ENCODE measurements around the gene ZNRF3. TPM values are rescaled to one million over a fixed set of nuclear protein-coding genes. Genes with fewer than 3 reads are reported as not detected.

ZNRF3 gene
- total RNA-seq, 1 experiment from 2014 or later = 23.7 TPM

- CTCF ChIA-PET = no interaction called here
- H3K4me1 Mint-ChIP-seq (ENCODE audit: low read depth, unreplicated experiment) = no peaks in the 10 kb centered on the region
- intact Hi-C loops (cut with micrococcal nuclease; ENCODE audit: unreplicated experiment) = loop anchor here (10.0 kb wide), 1 partner anchor 83 kb away; no protein-coding TSS in a partner anchor
- peaks cover 63% of the 10 kb centered on the region for H3K27me3 Mint-ChIP-seq (ENCODE audit: unreplicated experiment)
- H3K4me3 Mint-ChIP-seq (ENCODE audit: low read depth, unreplicated experiment) = peak overlapping the region; percentile 76
- TF ChIP-seq CTCF (IDR thresholded peaks at IDR 0.05; ENCODE audit: unreplicated experiment) = no peak
- no peaks in the 10 kb centered on the region for H3K9me3 Mint-ChIP-seq (ENCODE audit: low read depth, unreplicated experiment)
- no peak overlapping the region for H3K27ac Mint-ChIP-seq (ENCODE audit: unreplicated experiment)
- no TSS peak for BruUV-seq (replicated peaks)
- DNase-seq = peak; percentile 34
- peaks cover 20% of the 10 kb centered on the region for H3K36me3 Mint-ChIP-seq (ENCODE audit: insufficient read depth, unreplicated experiment)
Observed at GRCh38 chr22:29071261-29072045, 188.1 kb downstream of the ZNRF3 start.

GRCh38 chr22:29072193-29072978 lies 189.0 kb downstream of the ZNRF3 start:
- no peak for TF ChIP-seq CTCF (IDR thresholded peaks at IDR 0.05; ENCODE audit: unreplicated experiment)
- Mint-ChIP-seq H3K36me3 (ENCODE audit: insufficient read depth, unreplicated experiment) (peaks cover 20% of the 10 kb centered on the region), H3K27ac (ENCODE audit: unreplicated experiment) (no peak overlapping the region), H3K9me3 (ENCODE audit: low read depth, unreplicated experiment) (no peaks in the 10 kb centered on the region), H3K4me3 (ENCODE audit: low read depth, unreplicated experiment) (peak overlapping the region; percentile 76), H3K4me1 (ENCODE audit: low read depth, unreplicated experiment) (no peaks in the 10 kb centered on the region), H3K27me3 (ENCODE audit: unreplicated experiment) (peaks cover 58% of the 10 kb centered on the region)
- intact Hi-C loops (cut with micrococcal nuclease; ENCODE audit: unreplicated experiment) = loop anchor here (10.0 kb wide), 1 partner anchor 82 kb away; no protein-coding TSS in a partner anchor
- DNase-seq = peak; percentile 98
- BruUV-seq (replicated peaks) = no TSS peak
- CTCF ChIA-PET = no interaction called here

GRCh38 chr22:29072979-29073617 lies 189.7 kb downstream of the ZNRF3 start, which contains the start of gene KREMEN1:
KREMEN1 (plus strand) TSS chr22:29073035; CDS start chr22:29073131, 96 bp downstream.
- Mint-ChIP-seq H3K4me1 (ENCODE audit: low read depth, unreplicated experiment) (no peaks in the 10 kb centered on the region), H3K9me3 (ENCODE audit: low read depth, unreplicated experiment) (no peaks in the 10 kb centered on the region), H3K27ac (ENCODE audit: unreplicated experiment) (peak within 1 kb of the TSS; percentile 21), H3K27me3 (ENCODE audit: unreplicated experiment) (peaks cover 58% of the 10 kb centered on the region), H3K4me3 (ENCODE audit: low read depth, unreplicated experiment) (peak within 1 kb of the TSS; percentile 76), H3K36me3 (ENCODE audit: insufficient read depth, unreplicated experiment) (peaks cover 20% of the 10 kb centered on the region)
- DNase-seq = no peak
- intact Hi-C loops (cut with micrococcal nuclease; ENCODE audit: unreplicated experiment) = loop anchor here (10.0 kb wide), 1 partner anchor 82 kb away; no protein-coding TSS in a partner anchor
- CTCF ChIA-PET = no interaction called here
- no peak for TF ChIP-seq CTCF (IDR thresholded peaks at IDR 0.05; ENCODE audit: unreplicated experiment)
- BruUV-seq (replicated peaks) = no TSS peak

GRCh38 chr22:29073618-29074275 lies 190.4 kb downstream of the ZNRF3 start:
- CTCF ChIA-PET = interaction anchor here (0.5 kb wide), 1 partner anchor 170 kb away, joined by 3 read pairs; no protein-coding TSS in a partner anchor
- DNase-seq = peak; percentile 52
- no peak for TF ChIP-seq CTCF (IDR thresholded peaks at IDR 0.05; ENCODE audit: unreplicated experiment)
- Mint-ChIP-seq H3K9me3 (ENCODE audit: low read depth, unreplicated experiment) (no peaks in the 10 kb centered on the region), H3K36me3 (ENCODE audit: insufficient read depth, unreplicated experiment) (peaks cover 20% of the 10 kb centered on the region), H3K4me1 (ENCODE audit: low read depth, unreplicated experiment) (no peaks in the 10 kb centered on the region), H3K27ac (ENCODE audit: unreplicated experiment) (peak overlapping the region; percentile 21), H3K27me3 (ENCODE audit: unreplicated experiment) (peaks cover 58% of the 10 kb centered on the region), H3K4me3 (ENCODE audit: low read depth, unreplicated experiment) (peak overlapping the region; percentile 76)
- intact Hi-C loops (cut with micrococcal nuclease; ENCODE audit: unreplicated experiment) = loop anchor here (10.0 kb wide), 1 partner anchor 81 kb away; no protein-coding TSS in a partner anchor
- no TSS peak for BruUV-seq (replicated peaks)

Measured in Calu3 (cell line).